ENCODE results near the gene ERF.

DNA sequence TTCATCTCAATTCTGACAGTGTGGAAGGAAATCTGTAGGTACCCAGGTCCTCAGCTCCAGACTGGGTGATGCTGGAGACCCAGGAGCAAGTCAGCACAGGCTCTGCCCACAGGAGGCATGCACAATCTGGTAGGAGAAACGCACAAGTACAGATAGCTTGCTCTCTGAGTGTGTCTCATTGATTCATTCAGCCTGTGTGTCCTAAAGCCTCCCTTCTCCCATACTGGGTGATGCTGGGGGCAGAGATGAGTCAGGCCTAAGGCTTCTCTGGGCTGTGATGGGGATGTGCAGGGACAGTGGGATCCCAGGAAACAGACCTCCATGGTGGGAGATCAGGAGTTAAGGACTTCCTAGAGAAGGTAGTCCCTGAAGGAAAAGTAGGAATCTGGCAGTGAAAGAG, 28.0 kb downstream of the ERF start:
- TF ChIP-seq EZH2 (IDR thresholded peaks at IDR 0.05; ENCODE audit: low read depth): no peak
- TF ChIP-seq, protein P1, sequence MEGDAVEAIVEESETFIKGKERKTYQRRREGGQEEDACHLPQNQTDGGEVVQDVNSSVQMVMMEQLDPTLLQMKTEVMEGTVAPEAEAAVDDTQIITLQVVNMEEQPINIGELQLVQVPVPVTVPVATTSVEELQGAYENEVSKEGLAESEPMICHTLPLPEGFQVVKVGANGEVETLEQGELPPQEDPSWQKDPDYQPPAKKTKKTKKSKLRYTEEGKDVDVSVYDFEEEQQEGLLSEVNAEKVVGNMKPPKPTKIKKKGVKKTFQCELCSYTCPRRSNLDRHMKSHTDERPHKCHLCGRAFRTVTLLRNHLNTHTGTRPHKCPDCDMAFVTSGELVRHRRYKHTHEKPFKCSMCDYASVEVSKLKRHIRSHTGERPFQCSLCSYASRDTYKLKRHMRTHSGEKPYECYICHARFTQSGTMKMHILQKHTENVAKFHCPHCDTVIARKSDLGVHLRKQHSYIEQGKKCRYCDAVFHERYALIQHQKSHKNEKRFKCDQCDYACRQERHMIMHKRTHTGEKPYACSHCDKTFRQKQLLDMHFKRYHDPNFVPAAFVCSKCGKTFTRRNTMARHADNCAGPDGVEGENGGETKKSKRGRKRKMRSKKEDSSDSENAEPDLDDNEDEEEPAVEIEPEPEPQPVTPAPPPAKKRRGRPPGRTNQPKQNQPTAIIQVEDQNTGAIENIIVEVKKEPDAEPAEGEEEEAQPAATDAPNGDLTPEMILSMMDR (conservative IDR thresholded peaks at IDR 0.05): no peak

Measured in PC-9 (cell line).